GM21786 (cell line): Measurements from ENCODE around the gene VASH2.
"Not testable (repeated sequence)": the region's sequence is repeated elsewhere in the genome, so short reads cannot be mapped to it uniquely, and the experiment has no call there.

Experiments
- ATAC-seq: cut with Tn5 transposase; IDR thresholded peaks from one replicate; pipeline ENCODE4 v1.9.1; 2021; ENCODE audit not compliant: unreplicated experiment

Gene VASH2

DNA sequence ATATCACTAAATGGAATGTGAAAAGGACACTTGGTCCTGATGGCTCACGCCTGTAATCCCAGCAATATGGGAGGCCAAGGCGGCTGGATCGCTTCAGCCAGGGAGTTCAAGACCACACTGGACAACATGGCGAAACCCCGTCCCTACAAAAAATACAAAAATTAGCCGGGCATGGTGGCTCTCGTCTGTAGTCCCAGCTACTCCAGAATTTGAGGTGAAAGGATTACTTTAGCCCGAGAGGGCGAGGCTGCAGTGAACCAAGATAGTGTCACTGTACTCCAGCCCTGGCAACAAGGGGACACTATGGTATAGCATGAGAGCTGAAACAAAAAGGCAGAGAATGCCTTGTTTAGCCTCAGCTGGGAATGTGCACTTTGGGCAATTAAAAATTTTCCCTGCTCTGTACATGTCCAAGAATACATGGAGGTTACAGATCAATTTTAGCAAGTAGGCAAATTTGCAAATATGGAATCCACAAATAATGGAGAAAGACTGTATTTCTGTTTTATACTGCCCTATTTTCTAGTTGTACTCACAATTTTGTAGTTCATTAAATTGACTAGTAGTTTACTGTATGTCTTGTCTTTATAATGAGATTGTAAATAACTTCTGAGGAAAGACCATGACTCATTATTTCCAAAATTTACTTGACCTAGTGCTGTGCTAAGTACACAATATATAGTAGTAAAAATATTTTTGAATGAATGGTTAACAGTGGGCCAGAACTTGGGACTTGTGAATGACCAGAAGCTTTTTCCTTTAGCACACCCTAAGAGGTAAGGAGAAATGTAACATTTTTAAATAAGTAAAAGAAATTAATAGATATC, 67.3 kb downstream of the VASH2 start:
- ATAC-seq: no peak

DNA sequence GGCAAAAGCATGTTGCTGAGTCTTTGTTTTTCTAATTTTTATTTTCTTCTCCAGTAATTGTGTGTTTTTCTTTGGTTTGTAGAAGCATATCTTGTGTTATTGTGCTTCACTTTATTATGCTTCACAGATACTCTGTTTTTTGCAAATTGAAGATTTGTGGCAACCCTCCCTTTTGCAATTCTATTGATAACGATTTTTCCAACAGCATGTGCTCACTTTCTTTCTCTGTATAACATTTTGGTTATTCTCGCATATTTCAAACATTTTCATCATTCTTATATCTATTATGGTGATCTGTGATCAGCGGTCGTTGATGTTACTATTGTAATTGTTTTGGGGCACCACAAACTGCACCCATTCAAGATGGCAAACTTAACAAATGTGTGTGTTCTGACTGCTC, 69.1 kb downstream of the VASH2 start:
- no peak for ATAC-seq

DNA sequence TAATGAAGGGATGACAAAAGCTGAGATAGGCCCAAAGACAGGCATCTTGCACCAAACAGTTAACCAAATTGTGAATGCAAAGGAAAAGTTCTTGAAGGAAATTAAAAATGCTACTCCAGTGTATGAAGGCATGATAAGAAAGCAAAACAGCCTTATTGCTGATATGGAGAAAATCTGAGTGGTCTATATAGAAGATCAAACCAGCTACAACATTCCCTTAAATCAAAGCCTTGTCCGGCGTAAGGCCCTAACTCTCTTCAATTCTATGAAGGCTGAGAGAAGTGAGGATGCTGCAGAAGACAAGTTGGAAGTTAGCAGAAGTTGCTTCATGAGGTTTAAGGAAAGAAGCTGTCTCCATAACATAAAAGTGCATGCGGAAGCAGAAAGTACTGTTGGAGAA, 69.7 kb downstream of the VASH2 start:
- no peak for ATAC-seq

DNA sequence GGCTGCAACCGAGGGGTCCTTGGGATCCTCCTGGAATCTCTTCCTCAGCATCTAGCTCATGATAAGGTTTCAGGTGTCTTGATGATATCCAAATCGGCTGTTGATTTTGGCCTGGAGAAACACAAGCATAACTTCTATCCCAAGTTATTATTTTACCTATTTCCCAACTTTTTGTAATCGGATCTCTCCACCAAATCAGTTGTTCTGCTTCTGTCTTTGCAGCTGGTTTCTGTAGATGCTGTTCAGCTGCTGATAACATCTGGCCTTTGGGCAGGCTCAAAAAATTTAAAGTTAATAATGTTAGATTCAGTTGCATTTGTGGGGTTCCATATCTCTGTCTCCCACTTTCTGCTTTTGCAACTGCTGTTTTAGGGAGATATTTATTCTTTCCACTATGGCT, 76.7 kb downstream of the VASH2 start:
- not testable (repeated sequence) for ATAC-seq

DNA sequence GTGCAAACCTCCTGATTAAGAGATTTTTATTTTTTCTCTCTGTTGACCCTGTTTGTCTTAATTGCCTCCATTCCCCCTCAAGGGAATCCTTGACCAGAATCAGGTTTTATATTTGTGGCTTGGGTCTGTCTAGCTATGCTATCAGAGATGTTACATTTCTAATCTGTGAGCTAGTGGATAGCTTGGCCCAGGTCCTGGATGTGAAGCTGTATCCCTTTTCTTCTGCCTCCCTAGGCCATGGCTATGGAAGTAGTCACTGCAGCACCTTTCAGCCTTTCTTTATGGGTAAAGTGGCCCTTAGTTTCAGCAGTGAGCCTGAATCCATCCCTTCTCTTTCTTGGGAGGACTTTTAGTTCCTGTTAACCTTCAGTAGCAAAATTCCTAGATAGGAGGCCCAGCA, 82.3 kb downstream of the VASH2 start:
- ATAC-seq: no peak

GRCh38 chr1:213034713-213035112, 84.4 kb downstream of the VASH2 start:
- no peak for ATAC-seq

GRCh38 chr1:213035573-213035972, 85.2 kb downstream of the VASH2 start:
- no peak for ATAC-seq
